GM23248 (cell line): ENCODE data around the gene TRAF3IP1. TPM values are rescaled to one million over a fixed set of nuclear protein-coding genes. Genes with fewer than 3 reads are reported as not detected.
A peak's percentile ranks its signal among the peaks of the same experiment; 100 is the strongest.

ENCODE experiments used
- DNase-seq: peaks from one replicate; pipeline ENCODE4 v3.0.0-alpha.2; 2015
- H2AFZ ChIP-seq: fragments of 200-600 bp; sonication (generic); 2 replicates; pipeline ENCODE4 v1.6.1; 2016; ENCODE audit warnings: antibody characterized with exemption
- H3F3A ChIP-seq: fragments of 200-600 bp; sonication (generic); 2 replicates; pipeline ENCODE4 v1.6.1; 2016; ENCODE audit warnings: mild to moderate bottlenecking, antibody characterized with exemption, mixed run types; ENCODE audit not compliant: insufficient read depth
- H3K27ac ChIP-seq: fragments of 200-600 bp; sonication (generic); 2 replicates; pipeline ENCODE4 v1.5.1; 2016; ENCODE audit warnings: mild to moderate bottlenecking
- H3K27me3 ChIP-seq: fragments of 200-600 bp; sonication (generic); replicated peaks from 2 replicates; pipeline ENCODE4 v1.6.1; 2016; ENCODE audit warnings: mild to moderate bottlenecking; ENCODE audit not compliant: insufficient read depth
- H3K36me3 ChIP-seq: fragments of 200-600 bp; sonication (generic); 2 replicates; pipeline ENCODE4 v1.6.1; 2016; ENCODE audit warnings: low read depth, mild to moderate bottlenecking
- H3K4me1 ChIP-seq: fragments of 200-600 bp; sonication (generic); 2 replicates; pipeline ENCODE4 v1.6.1; 2016; ENCODE audit warnings: mild to moderate bottlenecking; ENCODE audit not compliant: insufficient read depth
- H3K4me2 ChIP-seq: fragments of 200-600 bp; sonication (generic); one replicate; pipeline ENCODE4 v1.6.1; 2016; ENCODE audit warnings: mild to moderate bottlenecking; ENCODE audit not compliant: unreplicated experiment
- H3K4me3 ChIP-seq: fragments of 200-600 bp; sonication (generic); 2 replicates; pipeline ENCODE4 v1.5.1; 2016; ENCODE audit warnings: mild to moderate bottlenecking
- H3K79me2 ChIP-seq: fragments of 200-600 bp; sonication (generic); 2 replicates; pipeline ENCODE4 v1.6.1; 2016; ENCODE audit warnings: mild to moderate bottlenecking; ENCODE audit not compliant: insufficient read depth
- H3K9ac ChIP-seq: fragments of 200-600 bp; sonication (generic); 2 replicates; pipeline ENCODE4 v1.6.1; 2016; ENCODE audit warnings: mild to moderate bottlenecking
- H3K9me2 ChIP-seq: fragments of 200-600 bp; sonication (generic); 2 replicates; pipeline ENCODE4 v1.6.1; 2016; ENCODE audit warnings: mixed run types, mild to moderate bottlenecking, moderate library complexity; ENCODE audit not compliant: insufficient read depth
- H3K9me3 ChIP-seq: fragments of 200-600 bp; sonication (generic); one replicate; pipeline ENCODE4 v1.6.1; 2017; ENCODE audit warnings: low read depth
- H4K20me1 ChIP-seq: fragments of 200-600 bp; sonication (generic); 2 replicates; pipeline ENCODE4 v1.6.0; 2016; ENCODE audit not compliant: insufficient read depth
- EZH2 ChIP-seq: fragments of 200-600 bp; sonication (generic); IDR thresholded peaks from 2 replicates; pipeline ENCODE4 v1.6.1; 2018; ENCODE audit warnings: antibody characterized with exemption, mild to moderate bottlenecking; ENCODE audit not compliant: insufficient read depth, poor library complexity, severe bottlenecking
- EZH2phosphoT487 ChIP-seq: fragments of 200-600 bp; sonication (generic); IDR thresholded peaks from 2 replicates; pipeline ENCODE4 v1.6.1; 2018; ENCODE audit warnings: antibody characterized with exemption, moderate library complexity, mild to moderate bottlenecking, low read depth; ENCODE audit not compliant: insufficient read depth
- WGBS, 2 experiments: methylation state at CpG; one replicate each; pipeline ENCODE4 v1.1.6; 2015 to 2017; ENCODE audit warnings: low lambda C conversion rate in 2 of 2, low coverage in 1 of 2; ENCODE audit errors: missing lambda C conversion rate in 2 of 2; 5-methylcytosine and 5-hydroxymethylcytosine counted together
- in situ Hi-C: fragments of 300-500 bp; cut with MboI; formaldehyde crosslinking; loops from 2 replicates; pipeline ENCODE4 v1.15.0; 2020
- polyA plus RNA-seq: library from polyadenylated mRNA; unstranded; fragments of >200 nt; fragmentation: Nextera tagmentation; extraction: Ambion mirVana; gene quantifications from 2 replicates; pipeline ENCODE4 v1.2.1, GENCODE V29; 2016
- total RNA-seq: library from RNA; depleted of rRNA; stranded (reverse); fragments of >200 nt; shearing (Covaris generic); gene quantifications from 2 replicates; pipeline ENCODE4 v1.2.3, GENCODE V29; 2014

TRAF3IP1 gene
- total and polyA plus RNA-seq, 2 experiments from 2014 or later: 9.5 to 10.6 TPM

DNA sequence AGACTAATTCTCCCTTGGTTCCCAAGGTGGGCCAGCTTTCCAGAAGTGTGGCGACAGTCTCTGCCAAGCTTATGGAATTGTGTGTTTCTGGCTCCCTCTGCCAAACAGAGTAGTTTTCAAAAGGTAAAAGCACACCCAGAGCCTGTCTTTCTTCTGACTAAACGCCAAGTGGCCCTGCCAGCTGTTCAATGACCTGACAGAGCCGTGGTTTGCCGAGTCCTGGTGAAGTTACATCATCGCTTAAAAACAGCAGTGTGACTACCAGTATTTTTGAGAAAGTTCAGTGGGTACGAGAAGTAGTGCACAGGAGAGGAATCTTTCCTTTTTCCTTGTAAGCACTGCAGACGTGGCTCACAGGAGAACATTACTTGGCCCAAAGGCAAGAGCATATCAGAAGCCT, 33.8 kb upstream of the TRAF3IP1 start:
- Histone ChIP-seq H3K9ac (peak overlapping the region; percentile 94), H4K20me1 (no peaks in the 10 kb centered on the region), H3K36me3 (no peaks in the 10 kb centered on the region), H3K27ac (peak overlapping the region; percentile 99), H2AFZ (no peak overlapping the region; the same call in 1 of the 2 replicates), H3K9me3 (no peaks in the 10 kb centered on the region), H3K79me2 (peaks cover 42% of the 10 kb centered on the region), H3K9me2 (no peaks in the 10 kb centered on the region), H3F3A (peaks cover 22% of the 10 kb centered on the region), H3K4me3 (peak overlapping the region; percentile 75), H3K4me2 (peak overlapping the region; percentile 75), H3K4me1 (peaks cover 23% of the 10 kb centered on the region), H3K27me3 (no peaks in the 10 kb centered on the region)
- in situ Hi-C loops: no loop called here
- WGBS, 2 experiments: 25 to 29% methylated on average over 7 of the region's 7 CpGs
- TF ChIP-seq EZH2 (no peak), EZH2phosphoT487 (no peak)
- peak; percentile 92 for DNase-seq

DNA sequence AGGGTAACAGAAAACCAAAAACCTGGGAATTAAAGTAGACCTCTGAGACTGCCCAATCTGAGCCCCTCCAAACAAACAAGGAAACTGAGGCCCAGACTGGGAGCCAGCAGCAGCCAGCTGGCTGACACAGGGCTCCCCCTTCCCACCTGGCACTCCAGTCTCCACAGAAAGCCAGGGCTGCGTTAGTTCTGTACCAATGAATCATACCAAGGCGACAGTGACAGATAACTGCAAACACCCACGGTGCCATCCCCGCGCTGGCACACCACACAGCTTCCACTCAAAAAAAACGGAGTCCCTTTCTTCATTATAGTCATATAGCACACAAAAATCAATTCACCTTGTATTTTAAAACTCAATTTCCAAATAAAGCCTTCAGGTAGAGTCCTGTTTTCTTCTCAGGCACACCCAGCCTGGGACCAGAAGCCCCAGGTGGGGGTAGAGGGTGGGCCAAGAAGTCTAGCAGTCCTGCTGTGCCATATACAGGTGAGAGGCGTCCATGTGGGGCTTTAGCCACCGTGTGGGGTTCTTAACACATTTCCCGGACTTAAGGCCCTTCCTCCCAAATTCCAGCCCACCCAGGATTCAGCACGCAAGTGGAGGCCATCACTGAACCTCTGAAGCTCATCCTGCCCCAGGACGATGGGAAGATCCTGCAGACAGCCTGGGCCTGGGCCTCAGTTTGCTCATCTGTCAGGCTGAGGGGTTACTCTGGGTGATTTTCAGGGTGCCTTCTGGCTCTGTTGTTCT, 33.2 kb upstream of the TRAF3IP1 start:
- TF ChIP-seq EZH2: no peak
- no peaks in the 10 kb centered on the region for H3K36me3 ChIP-seq
- 29 to 36% methylated on average over 11 of the region's 11 CpGs for WGBS, 2 experiments
- H3K4me3 ChIP-seq: peak overlapping the region; percentile 75
- H3K79me2 ChIP-seq: peaks cover 36% of the 10 kb centered on the region
- peaks cover 22% of the 10 kb centered on the region for H3F3A ChIP-seq
- peak overlapping the region; percentile 75 for H3K4me2 ChIP-seq
- no peak overlapping the region for H2AFZ ChIP-seq
- no peaks in the 10 kb centered on the region for H3K9me3 ChIP-seq
- H3K27me3 ChIP-seq: no peaks in the 10 kb centered on the region
- H3K27ac ChIP-seq: peak overlapping the region; percentile 99
- in situ Hi-C loops: no loop called here
- H3K9ac ChIP-seq: peak overlapping the region; percentile 94
- H3K4me1 ChIP-seq: peaks cover 23% of the 10 kb centered on the region
- H3K9me2 ChIP-seq: no peaks in the 10 kb centered on the region
- H4K20me1 ChIP-seq: no peaks in the 10 kb centered on the region
- peak; percentile 52 for DNase-seq

- H3K4me3 ChIP-seq: peak within 1 kb of the TSS; percentile 75
- H3K9me3 ChIP-seq: no peaks in the 10 kb centered on the region
- peak within 1 kb of the TSS; percentile 75 for H3K4me2 ChIP-seq
- DNase-seq: peak; percentile 97
- H3K27me3 ChIP-seq: no peaks in the 10 kb centered on the region
- H3K9ac ChIP-seq: peak within 1 kb of the TSS; percentile 94
- peaks cover 28% of the 10 kb centered on the region for H3K79me2 ChIP-seq
- peaks cover 22% of the 10 kb centered on the region for H3F3A ChIP-seq
- H4K20me1 ChIP-seq: no peaks in the 10 kb centered on the region
- peak within 1 kb of the TSS; percentile 99 for H3K27ac ChIP-seq
- 1 to 3% methylated on average over 46 to 63 of the region's 65 CpGs for WGBS, 2 experiments
- H2AFZ ChIP-seq: peak within 1 kb of the TSS; percentile 72
- in situ Hi-C loops: no loop called here
- TF ChIP-seq EZH2phosphoT487 (no peak), EZH2 (no peak)
- peaks cover 23% of the 10 kb centered on the region for H3K4me1 ChIP-seq
- H3K9me2 ChIP-seq: no peaks in the 10 kb centered on the region
- H3K36me3 ChIP-seq: no peaks in the 10 kb centered on the region
Observed at GRCh38 chr2:238287737-238288649, 32.3 kb upstream of the TRAF3IP1 start, which contains the start of gene PER2. PER2 (minus strand) TSS chr2:238288610; CDS start chr2:238277936, 10,674 bp downstream.
